ENCODE measurements around the gene EXO5. TPM values are rescaled to one million over a fixed set of nuclear protein-coding genes. Genes with fewer than 3 reads are reported as not detected.

Gene EXO5
- 10 to 100 TPM; 13.1 to 15.3 TPM for total RNA-seq

GRCh38 chr1:40508375-40509341, at the start of gene EXO5:
TSS of gene EXO5 (plus strand) at chr1:40508767. CDS start at chr1:40514545, 5,778 bp downstream.

GRCh38 chr1:40476924-40477677, 31.5 kb upstream of the EXO5 start, which contains the start of gene ZFP69:
TSS of gene ZFP69 (plus strand) at chr1:40477290. CDS start at chr1:40479362, 2,072 bp downstream.

GRCh38 chr1:40531381-40532061, 23.0 kb downstream of the EXO5 start, which contains the start of gene ZNF684:
TSS of gene ZNF684 (plus strand) at chr1:40531637. CDS start at chr1:40533167, 1,530 bp downstream.

Other genes starting within 250 kb of the EXO5 start
- 1 to 10 TPM; 3.2 to 3.5 TPM for gene COL9A2, start 191.5 kb upstream of the EXO5 start, total RNA-seq
- gene SMAP2, start 135.0 kb upstream of the EXO5 start, total RNA-seq, result 100 to 1,000 TPM; 128 to 129 TPM
- gene ZFP69B, start 58.3 kb upstream of the EXO5 start, total RNA-seq, result 1 to 10 TPM; 4.4 to 4.6 TPM
- 1 to 10 TPM; 3.4 to 3.6 TPM for gene ZFP69, start 31.5 kb upstream of the EXO5 start, total RNA-seq
- gene ZNF684, start 22.9 kb downstream of the EXO5 start, total RNA-seq, result 1 to 10 TPM; 3.9 to 4.1 TPM
- 1 to 10 TPM; 3.2 to 3.9 TPM for gene RIMS3, start 156.9 kb downstream of the EXO5 start, total RNA-seq
- 10 to 100 TPM; 66.3 to 77.2 TPM for gene NFYC, start 182.9 kb downstream of the EXO5 start, total RNA-seq